ENCODE measurements around the gene ICAM2. TPM values are rescaled to one million over a fixed set of nuclear protein-coding genes. Genes with fewer than 3 reads are reported as not detected.

Gene ICAM2
- total and polyA plus RNA-seq, 4 donors = 58.7 to 77.7 (median 62.2) TPM

DNA sequence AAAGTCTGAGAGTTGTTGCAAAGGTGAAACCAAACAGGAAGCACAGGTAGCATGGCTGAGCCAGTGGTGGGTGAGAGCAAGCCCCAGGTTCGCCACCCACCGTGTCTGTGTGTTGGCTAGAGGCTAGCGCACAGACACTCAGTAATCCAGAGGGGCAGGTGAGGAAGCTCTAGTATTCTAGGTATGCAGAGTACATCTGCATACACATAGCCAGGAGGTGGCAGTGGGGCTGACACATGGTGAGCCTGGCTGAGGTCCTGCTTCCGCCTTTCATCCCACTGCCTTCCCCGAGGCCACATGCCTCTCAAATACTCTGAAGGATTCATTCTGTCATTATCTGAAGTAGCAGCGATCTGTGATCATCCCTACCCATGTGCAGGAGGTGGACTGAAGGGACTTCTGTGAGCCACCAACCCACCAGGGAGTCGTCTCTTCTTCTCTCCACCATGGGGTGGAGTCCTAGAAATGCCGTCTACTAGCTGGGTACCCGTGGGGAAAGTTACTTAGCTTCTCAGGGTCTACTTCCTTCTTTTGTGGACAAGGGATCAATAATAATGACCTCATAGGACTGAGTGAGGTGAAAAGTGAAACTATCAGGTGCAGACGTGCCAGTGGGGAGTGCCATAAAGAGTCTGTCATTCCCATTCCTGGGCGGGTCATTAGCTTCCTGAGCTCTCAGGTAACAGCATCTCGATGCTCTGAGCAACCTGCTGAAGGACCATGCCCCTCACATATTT lies 36.0 kb upstream of the ICAM2 start:
- peaks cover 0 to 2% (median 0%) of the 10 kb centered on the region in 4 donors for H3K9me3 ChIP-seq (ENCODE audit: control insufficient read depth in 4 of 4, insufficient read depth in 3 of 4, low read length in 3 of 4)
- no peak for ATAC-seq (ENCODE audit: insufficient read depth, low FRiP score)
- H3K27ac ChIP-seq (ENCODE audit: low read depth in 1 of 2, low read length in 1 of 2) = no peak overlapping the region
- DNase-seq = no peak
- 75 to 82% methylated on average over 12 of the region's 12 CpGs for WGBS, 2 donors
- H3K36me3 ChIP-seq (ENCODE audit: control insufficient read depth in 4 of 4, insufficient read depth in 4 of 4, low read length in 4 of 4) = peaks cover 11 to 54% (median 11%) of the 10 kb centered on the region in 4 donors
- H3K27me3 ChIP-seq (ENCODE audit: control insufficient read depth in 3 of 3, insufficient read depth in 3 of 3, low read length in 2 of 3) = no peaks in the 10 kb centered on the region
- H3K4me3 ChIP-seq = no peak overlapping the region
- no peak overlapping the region for H3K9ac ChIP-seq (ENCODE audit: insufficient read depth in 1 of 2, low read length in 2 of 2)
- TF ChIP-seq, protein P1, sequence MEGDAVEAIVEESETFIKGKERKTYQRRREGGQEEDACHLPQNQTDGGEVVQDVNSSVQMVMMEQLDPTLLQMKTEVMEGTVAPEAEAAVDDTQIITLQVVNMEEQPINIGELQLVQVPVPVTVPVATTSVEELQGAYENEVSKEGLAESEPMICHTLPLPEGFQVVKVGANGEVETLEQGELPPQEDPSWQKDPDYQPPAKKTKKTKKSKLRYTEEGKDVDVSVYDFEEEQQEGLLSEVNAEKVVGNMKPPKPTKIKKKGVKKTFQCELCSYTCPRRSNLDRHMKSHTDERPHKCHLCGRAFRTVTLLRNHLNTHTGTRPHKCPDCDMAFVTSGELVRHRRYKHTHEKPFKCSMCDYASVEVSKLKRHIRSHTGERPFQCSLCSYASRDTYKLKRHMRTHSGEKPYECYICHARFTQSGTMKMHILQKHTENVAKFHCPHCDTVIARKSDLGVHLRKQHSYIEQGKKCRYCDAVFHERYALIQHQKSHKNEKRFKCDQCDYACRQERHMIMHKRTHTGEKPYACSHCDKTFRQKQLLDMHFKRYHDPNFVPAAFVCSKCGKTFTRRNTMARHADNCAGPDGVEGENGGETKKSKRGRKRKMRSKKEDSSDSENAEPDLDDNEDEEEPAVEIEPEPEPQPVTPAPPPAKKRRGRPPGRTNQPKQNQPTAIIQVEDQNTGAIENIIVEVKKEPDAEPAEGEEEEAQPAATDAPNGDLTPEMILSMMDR (IDR thresholded peaks at IDR 0.05; ENCODE audit: control extremely low read depth, extremely low read depth) = no peak
- no peaks in the 10 kb centered on the region for H3K4me1 ChIP-seq (ENCODE audit: control insufficient read depth in 5 of 5, insufficient read depth in 5 of 5, low read length in 5 of 5)

DNA sequence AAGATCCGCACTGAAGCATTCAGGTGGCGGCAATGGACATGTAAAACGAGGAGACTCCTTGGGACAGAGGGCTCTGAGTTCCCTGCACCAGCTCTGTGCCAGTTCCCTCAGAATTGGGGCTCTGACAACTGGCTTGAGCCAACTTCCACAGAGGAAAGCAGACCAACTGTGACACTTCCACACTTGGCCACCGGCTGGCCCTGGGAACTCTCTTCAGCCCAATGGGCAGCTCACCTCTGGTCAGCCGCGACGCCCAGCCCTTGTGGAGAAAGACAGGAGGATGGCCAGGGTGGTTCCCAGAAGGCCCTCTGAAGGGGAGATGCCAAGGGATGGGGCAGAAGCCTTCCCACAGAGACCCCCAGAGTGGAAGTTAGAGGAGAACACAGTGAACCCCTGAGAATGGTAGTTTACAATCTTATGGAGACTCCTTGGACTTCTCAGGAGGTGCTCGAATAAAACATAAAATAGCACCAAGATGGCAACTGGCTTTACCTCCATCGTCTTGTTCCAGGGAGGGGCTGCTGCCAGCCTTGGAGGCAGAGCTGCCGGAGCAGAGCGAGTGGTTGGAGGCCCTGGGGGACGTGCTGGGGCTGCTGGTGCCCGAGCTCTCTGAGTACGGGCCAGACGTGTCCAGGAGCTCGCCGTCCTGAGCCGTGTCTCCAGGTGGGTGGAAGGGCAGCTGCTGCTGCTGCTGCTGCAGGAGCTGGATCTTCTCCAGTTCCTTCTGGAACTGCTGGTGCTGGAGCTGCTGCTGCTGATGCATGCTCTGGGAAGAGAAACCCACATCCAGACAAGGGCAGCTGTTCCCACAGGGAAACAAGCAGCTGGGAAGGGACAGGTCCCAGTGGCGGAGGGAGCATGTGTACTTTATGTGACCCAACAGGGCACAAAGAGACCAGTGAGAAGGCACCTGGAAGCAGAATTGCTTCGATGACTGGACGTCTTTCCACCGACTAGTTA lies 35.0 kb upstream of the ICAM2 start:
- Histone ChIP-seq H3K9ac (ENCODE audit: insufficient read depth in 1 of 2, low read length in 2 of 2) (no peak overlapping the region), H3K9me3 (ENCODE audit: control insufficient read depth in 4 of 4, insufficient read depth in 3 of 4, low read length in 3 of 4) (peaks cover 0 to 2% (median 0%) of the 10 kb centered on the region in 4 donors), H3K4me3 (no peak overlapping the region), H3K4me1 (ENCODE audit: control insufficient read depth in 5 of 5, insufficient read depth in 5 of 5, low read length in 5 of 5) (no peaks in the 10 kb centered on the region), H3K27ac (ENCODE audit: low read depth in 1 of 2, low read length in 1 of 2) (no peak overlapping the region), H3K36me3 (ENCODE audit: control insufficient read depth in 4 of 4, insufficient read depth in 4 of 4, low read length in 4 of 4) (peaks cover 3 to 57% (median 11%) of the 10 kb centered on the region in 4 donors), H3K27me3 (ENCODE audit: control insufficient read depth in 3 of 3, insufficient read depth in 3 of 3, low read length in 2 of 3) (no peaks in the 10 kb centered on the region)
- DNase-seq (no peak), ATAC-seq (ENCODE audit: insufficient read depth, low FRiP score) (no peak)
- TF ChIP-seq, protein P1 (IDR thresholded peaks at IDR 0.05; ENCODE audit: control extremely low read depth, extremely low read depth) = no peak
- 94 to 96% methylated on average over 22 of the region's 22 CpGs for WGBS, 2 donors

- DNase-seq = no peak
- WGBS, 2 donors = 94 to 95% methylated on average over 21 of the region's 21 CpGs
- H3K36me3 ChIP-seq (ENCODE audit: control insufficient read depth in 4 of 4, insufficient read depth in 4 of 4, low read length in 4 of 4) = peaks cover 7 to 59% (median 11%) of the 10 kb centered on the region in 4 donors
- no peak overlapping the region for H3K4me3 ChIP-seq
- no peaks in the 10 kb centered on the region for H3K9me3 ChIP-seq (ENCODE audit: control insufficient read depth in 4 of 4, insufficient read depth in 3 of 4, low read length in 3 of 4)
- H3K27me3 ChIP-seq (ENCODE audit: control insufficient read depth in 3 of 3, insufficient read depth in 3 of 3, low read length in 2 of 3) = no peaks in the 10 kb centered on the region
- no peak overlapping the region for H3K27ac ChIP-seq (ENCODE audit: low read depth in 1 of 2, low read length in 1 of 2)
- no peak overlapping the region for H3K9ac ChIP-seq (ENCODE audit: insufficient read depth in 1 of 2, low read length in 2 of 2)
- no peak for ATAC-seq (ENCODE audit: insufficient read depth, low FRiP score)
- no peaks in the 10 kb centered on the region for H3K4me1 ChIP-seq (ENCODE audit: control insufficient read depth in 5 of 5, insufficient read depth in 5 of 5, low read length in 5 of 5)
- TF ChIP-seq, protein P1 (IDR thresholded peaks at IDR 0.05; ENCODE audit: control extremely low read depth, extremely low read depth) = no peak
Measured at GRCh38 chr17:64054304-64054703, 33.9 kb upstream of the ICAM2 start.

Measured in lung (tissue), 12 donors.